Stimulated activated naive CD8-positive, alpha-beta T cell treated with anti-CD3 and anti-CD28 coated beads, Interleukin-15, amount 100 ng/mL, for 72 hours (primary cell): ENCODE measurements around the gene TACR1.

Source experiments
- ATAC-seq: fragments of 150-1000 bp; cut with Tn5 transposase; 2 replicates; pipeline ENCODE4 v1.10.0; 2021; ENCODE audit warnings: mild to moderate bottlenecking, moderate library complexity
- DNase-seq, 2 donors: peaks; one replicate each; pipeline ENCODE4 v3.0.0; 2021 to 2022
- H3K27ac Mint-ChIP-seq, 2 donors: one replicate each; pipeline ENCODE4 v1.8.0; 2022; ENCODE audit warnings: mild to moderate bottlenecking in 2 of 2, mixed read lengths in 2 of 2, moderate library complexity in 2 of 2
- H3K27me3 Mint-ChIP-seq: one replicate; pipeline ENCODE4 v1.8.0; 2022; ENCODE audit warnings: mixed read lengths
- H3K4me1 Mint-ChIP-seq: one replicate; pipeline ENCODE4 v1.8.0; 2022; ENCODE audit warnings: mild to moderate bottlenecking, mixed read lengths
- H3K4me3 Mint-ChIP-seq, 2 donors: one replicate each; pipeline ENCODE4 v1.8.0; 2022; ENCODE audit warnings: mild to moderate bottlenecking in 2 of 2, mixed read lengths in 2 of 2, moderate library complexity in 1 of 2
- H3K9me3 Mint-ChIP-seq, 2 donors: one replicate each; pipeline ENCODE4 v1.8.0; 2022; ENCODE audit warnings: mixed read lengths in 2 of 2

TACR1 gene

DNA sequence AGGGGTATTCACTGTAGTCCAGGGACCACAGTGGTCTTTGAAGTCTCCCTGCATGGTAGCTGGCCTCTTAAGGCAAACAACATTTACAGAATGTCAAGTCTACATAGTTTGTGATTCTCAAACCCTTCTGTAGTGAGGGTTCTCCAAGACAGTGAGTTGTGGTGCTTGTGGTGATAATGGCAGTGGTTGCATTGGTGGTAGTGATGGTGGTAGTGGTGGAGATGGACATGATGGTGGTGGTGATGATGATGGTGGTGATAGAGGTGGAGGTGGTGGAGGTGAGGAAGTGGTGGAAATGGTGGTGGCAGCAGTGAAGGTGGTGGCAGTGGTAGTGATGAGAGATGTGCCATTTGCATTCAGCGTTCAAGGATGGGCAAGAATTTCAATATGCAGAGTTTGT is 104.9 kb downstream of the TACR1 start:
- no peak overlapping the region for H3K4me3 Mint-ChIP-seq
- H3K27ac Mint-ChIP-seq = no peak overlapping the region

DNA sequence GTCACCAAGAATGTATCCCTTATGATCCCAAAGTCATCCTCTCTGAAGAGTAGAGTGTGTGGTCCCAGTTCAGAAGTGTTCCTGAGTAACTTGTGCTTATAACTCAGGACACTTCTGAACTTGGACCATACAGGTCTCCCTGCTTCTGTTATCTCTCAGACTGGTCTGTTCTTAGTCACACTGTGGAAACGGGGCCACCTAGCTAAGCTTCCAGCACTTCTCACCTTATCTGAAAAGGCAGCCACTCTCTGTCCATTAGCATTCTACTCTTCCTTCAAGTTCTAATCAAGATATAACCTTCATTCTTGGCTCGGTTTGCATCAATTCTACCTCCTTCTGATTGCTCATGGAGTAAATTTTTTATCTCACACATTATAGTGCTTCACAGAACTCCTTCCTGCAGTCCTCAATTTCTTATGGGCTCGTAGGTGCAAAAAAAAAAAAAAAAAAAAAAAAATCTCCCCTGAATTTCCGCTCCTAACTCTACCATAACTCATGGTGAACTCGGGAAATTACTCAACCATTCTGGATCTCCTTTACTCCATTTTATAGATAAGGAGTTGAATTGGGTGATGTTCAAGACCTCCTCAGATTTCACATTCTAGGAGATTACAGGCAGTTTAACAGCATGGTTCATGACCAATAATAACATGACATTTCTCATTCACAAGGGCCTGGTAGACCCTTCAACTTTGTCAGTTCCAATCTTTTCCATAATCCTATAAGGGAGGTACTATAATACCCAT is 108.4 kb downstream of the TACR1 start:
- H3K27ac Mint-ChIP-seq = no peak overlapping the region
- DNase-seq = no peak
- ATAC-seq = no peak
- no peaks in the 10 kb centered on the region for H3K9me3 Mint-ChIP-seq
- no peaks in the 10 kb centered on the region for H3K27me3 Mint-ChIP-seq
- H3K4me1 Mint-ChIP-seq = no peaks in the 10 kb centered on the region
- H3K4me3 Mint-ChIP-seq = no peak overlapping the region

More for the DNA sequence above, 104.9 kb downstream of the TACR1 start:
- DNase-seq = no peak
- Mint-ChIP-seq H3K4me1 (no peaks in the 10 kb centered on the region), H3K27me3 (no peaks in the 10 kb centered on the region), H3K9me3 (no peaks in the 10 kb centered on the region)
- ATAC-seq = no peak

- H3K4me1 Mint-ChIP-seq = no peaks in the 10 kb centered on the region
- no peak overlapping the region for H3K27ac Mint-ChIP-seq
- DNase-seq (no peak), ATAC-seq (no peak)
- H3K27me3 Mint-ChIP-seq = no peaks in the 10 kb centered on the region
- no peaks in the 10 kb centered on the region for H3K9me3 Mint-ChIP-seq
- no peak overlapping the region for H3K4me3 Mint-ChIP-seq
Measured at GRCh38 chr2:75089471-75089870, 109.8 kb downstream of the TACR1 start.

- Mint-ChIP-seq H3K4me1 (no peaks in the 10 kb centered on the region), H3K9me3 (no peaks in the 10 kb centered on the region)
- no peak for ATAC-seq
Measured at GRCh38 chr2:75088791-75089190, 110.5 kb downstream of the TACR1 start.

GRCh38 chr2:75087736-75088135 is 111.6 kb downstream of the TACR1 start:
- Mint-ChIP-seq H3K27ac (no peak overlapping the region), H3K9me3 (no peaks in the 10 kb centered on the region), H3K27me3 (no peaks in the 10 kb centered on the region), H3K4me3 (no peak overlapping the region), H3K4me1 (no peaks in the 10 kb centered on the region)
- DNase-seq (no peak), ATAC-seq (no peak)

More at GRCh38 chr2:75088791-75089190, 110.5 kb downstream of the TACR1 start:
- Mint-ChIP-seq H3K27ac (no peak overlapping the region), H3K4me3 (no peak overlapping the region), H3K27me3 (no peaks in the 10 kb centered on the region)
- DNase-seq = no peak

GRCh38 chr2:75079575-75079974 is 119.7 kb downstream of the TACR1 start:
- Mint-ChIP-seq H3K9me3 (peaks cover 0 to 4% of the 10 kb centered on the region in 2 donors), H3K4me3 (no peak overlapping the region), H3K4me1 (no peaks in the 10 kb centered on the region), H3K27me3 (no peaks in the 10 kb centered on the region), H3K27ac (no peak overlapping the region)
- ATAC-seq = no peak
- no peak for DNase-seq

GRCh38 chr2:75077909-75078308 is 121.4 kb downstream of the TACR1 start:
- Mint-ChIP-seq H3K9me3 (peaks cover 0 to 4% of the 10 kb centered on the region in 2 donors), H3K4me3 (no peak overlapping the region), H3K27me3 (no peaks in the 10 kb centered on the region), H3K27ac (no peak overlapping the region), H3K4me1 (no peaks in the 10 kb centered on the region)
- ATAC-seq (no peak), DNase-seq (no peak)

DNA sequence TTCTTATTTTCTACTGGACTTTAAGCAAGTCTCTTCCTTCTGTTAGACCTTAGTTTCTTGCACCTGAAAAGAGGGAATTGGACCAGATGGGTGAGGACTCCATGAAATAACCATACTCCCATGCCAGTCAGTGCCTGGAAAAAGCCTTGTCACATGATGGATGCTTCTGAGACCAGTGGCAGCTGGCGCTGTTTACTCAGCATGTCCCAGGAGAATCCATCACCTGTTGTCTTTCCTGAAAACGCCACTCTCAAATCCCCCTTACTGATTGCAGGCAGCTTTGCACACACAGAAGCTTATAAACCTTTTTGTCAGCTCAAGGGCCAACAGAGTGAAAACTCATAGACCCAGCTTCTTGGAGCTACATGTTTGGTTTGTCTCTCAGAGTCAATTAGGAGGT is 123.2 kb downstream of the TACR1 start:
- no peak for ATAC-seq
- H3K27ac Mint-ChIP-seq = no peak overlapping the region
- H3K9me3 Mint-ChIP-seq = no peaks in the 10 kb centered on the region
- no peaks in the 10 kb centered on the region for H3K4me1 Mint-ChIP-seq
- H3K4me3 Mint-ChIP-seq = no peak overlapping the region
- DNase-seq = no peak
- no peaks in the 10 kb centered on the region for H3K27me3 Mint-ChIP-seq

GRCh38 chr2:75074708-75075107 is 124.6 kb downstream of the TACR1 start:
- DNase-seq (no peak), ATAC-seq (no peak)
- Mint-ChIP-seq H3K4me1 (no peaks in the 10 kb centered on the region), H3K4me3 (no peak overlapping the region), H3K27me3 (no peaks in the 10 kb centered on the region), H3K9me3 (no peaks in the 10 kb centered on the region), H3K27ac (no peak overlapping the region)

DNA sequence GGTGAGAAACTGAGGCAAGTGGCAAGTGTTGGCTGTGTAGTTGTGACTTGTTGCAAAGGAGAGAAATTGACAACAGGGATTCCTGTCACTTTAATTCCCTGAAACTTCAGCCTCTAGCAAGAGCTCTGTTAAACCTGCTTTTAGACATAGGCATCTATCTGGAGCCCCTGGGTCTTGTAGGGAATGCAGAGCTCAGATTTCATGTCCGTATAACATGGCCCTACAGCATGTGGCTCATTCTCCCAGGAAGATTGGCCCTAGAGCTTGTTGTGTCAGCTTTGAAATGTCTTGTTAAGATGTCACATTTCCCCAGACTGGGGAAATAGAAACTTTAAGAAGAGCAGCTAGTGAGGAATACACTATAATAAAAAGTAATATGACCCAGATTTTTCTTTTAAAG is 125.1 kb downstream of the TACR1 start:
- Mint-ChIP-seq H3K27ac (no peak overlapping the region), H3K4me3 (no peak overlapping the region), H3K9me3 (no peaks in the 10 kb centered on the region), H3K4me1 (no peaks in the 10 kb centered on the region), H3K27me3 (no peaks in the 10 kb centered on the region)
- DNase-seq (no peak), ATAC-seq (no peak)

GRCh38 chr2:75071766-75072165 is 127.6 kb downstream of the TACR1 start:
- H3K4me3 Mint-ChIP-seq = no peak overlapping the region
- H3K9me3 Mint-ChIP-seq = no peaks in the 10 kb centered on the region
- ATAC-seq (no peak), DNase-seq (no peak)
- H3K4me1 Mint-ChIP-seq = no peaks in the 10 kb centered on the region
- H3K27ac Mint-ChIP-seq = no peak overlapping the region
- no peaks in the 10 kb centered on the region for H3K27me3 Mint-ChIP-seq

GRCh38 chr2:75068546-75068945 is 130.8 kb downstream of the TACR1 start:
- Mint-ChIP-seq H3K9me3 (no peaks in the 10 kb centered on the region), H3K4me1 (no peaks in the 10 kb centered on the region)

GRCh38 chr2:75067506-75067905 is 131.8 kb downstream of the TACR1 start:
- Mint-ChIP-seq H3K27ac (no peak overlapping the region), H3K9me3 (no peaks in the 10 kb centered on the region), H3K4me3 (no peak overlapping the region), H3K4me1 (no peaks in the 10 kb centered on the region), H3K27me3 (no peaks in the 10 kb centered on the region)
- DNase-seq (no peak), ATAC-seq (no peak)

More at GRCh38 chr2:75068546-75068945, 130.8 kb downstream of the TACR1 start:
- Mint-ChIP-seq H3K27me3 (no peaks in the 10 kb centered on the region), H3K4me3 (no peak overlapping the region), H3K27ac (no peak overlapping the region)
- no peak for ATAC-seq
- DNase-seq = no peak

DNA sequence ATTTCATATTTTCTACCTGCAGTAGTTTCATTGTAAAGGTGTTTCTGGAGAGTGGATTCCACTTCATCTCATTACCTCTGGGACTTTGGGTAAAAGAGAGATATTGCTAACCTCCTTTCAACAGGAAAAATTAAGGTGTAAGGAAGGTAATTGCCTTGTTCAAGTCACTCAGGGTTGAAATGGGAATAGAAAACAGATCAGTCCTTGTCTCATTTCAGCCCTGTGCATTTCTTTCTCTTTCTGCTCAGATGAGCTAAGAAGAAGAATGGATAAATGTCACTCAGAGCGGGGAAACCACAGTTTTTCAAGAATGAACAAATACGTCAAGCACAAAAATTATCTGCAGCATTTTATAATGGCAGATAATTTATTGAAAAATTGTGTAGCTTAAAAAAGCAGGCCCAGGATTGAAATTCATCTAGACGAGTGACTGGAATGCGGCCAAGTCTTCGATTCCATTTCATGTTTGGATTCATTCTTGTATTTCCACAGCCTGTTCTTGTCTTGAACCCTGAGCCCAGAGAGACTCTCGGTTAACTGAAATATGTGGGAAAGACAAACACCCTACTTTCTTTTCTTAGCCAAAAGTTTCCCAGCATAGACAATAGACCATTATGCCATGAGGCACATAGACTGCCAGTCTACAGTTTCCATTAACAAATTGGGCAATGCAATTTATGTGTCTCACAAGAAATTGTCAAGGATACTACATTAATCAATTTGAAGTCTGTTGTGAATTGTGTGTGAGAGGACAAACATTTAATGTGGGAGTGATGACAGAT is 133.0 kb downstream of the TACR1 start:
- H3K27ac Mint-ChIP-seq = no peak overlapping the region
- DNase-seq (no peak), ATAC-seq (no peak)
- H3K9me3 Mint-ChIP-seq = no peaks in the 10 kb centered on the region
- H3K27me3 Mint-ChIP-seq = no peaks in the 10 kb centered on the region
- H3K4me3 Mint-ChIP-seq = no peak overlapping the region
- H3K4me1 Mint-ChIP-seq = no peaks in the 10 kb centered on the region

DNA sequence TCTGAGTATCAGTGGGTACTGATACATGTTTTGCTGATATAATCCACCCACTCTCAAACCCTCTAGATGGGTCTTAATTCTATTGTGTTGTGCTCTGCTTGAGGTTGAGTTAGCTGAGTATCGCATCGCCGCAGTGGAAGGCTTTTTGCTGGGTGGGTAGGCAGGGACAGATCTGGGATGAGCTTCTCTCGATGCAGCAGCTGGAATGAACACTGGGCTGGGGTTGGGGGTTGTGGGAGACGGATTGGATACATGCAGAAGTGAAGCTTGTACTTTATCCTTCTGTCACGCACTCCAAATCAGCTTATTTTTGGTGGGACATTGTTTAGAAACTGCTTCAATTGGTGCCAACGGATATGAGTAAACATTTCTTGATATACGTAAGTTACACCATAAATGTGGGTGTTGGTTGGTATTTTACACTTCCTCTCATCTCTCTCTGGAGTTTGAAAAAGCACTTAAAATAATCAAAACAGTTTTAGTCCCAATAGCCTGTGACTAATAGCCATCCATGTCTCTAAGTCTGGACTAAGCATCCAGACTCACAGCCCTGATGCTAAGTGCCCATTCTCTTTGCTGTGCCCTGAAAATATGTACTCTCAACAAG is 133.8 kb downstream of the TACR1 start:
- no peak for DNase-seq
- Mint-ChIP-seq H3K27me3 (no peaks in the 10 kb centered on the region), H3K4me1 (no peaks in the 10 kb centered on the region), H3K9me3 (no peaks in the 10 kb centered on the region), H3K4me3 (no peak overlapping the region), H3K27ac (no peak overlapping the region)
- no peak for ATAC-seq
